ENCODE data around the gene SLIT3. TPM values are rescaled to one million over a fixed set of nuclear protein-coding genes. Genes with fewer than 3 reads are reported as not detected.

Gene SLIT3
- total RNA-seq, 1 experiment from 2014 or later, result 0.10 TPM

DNA sequence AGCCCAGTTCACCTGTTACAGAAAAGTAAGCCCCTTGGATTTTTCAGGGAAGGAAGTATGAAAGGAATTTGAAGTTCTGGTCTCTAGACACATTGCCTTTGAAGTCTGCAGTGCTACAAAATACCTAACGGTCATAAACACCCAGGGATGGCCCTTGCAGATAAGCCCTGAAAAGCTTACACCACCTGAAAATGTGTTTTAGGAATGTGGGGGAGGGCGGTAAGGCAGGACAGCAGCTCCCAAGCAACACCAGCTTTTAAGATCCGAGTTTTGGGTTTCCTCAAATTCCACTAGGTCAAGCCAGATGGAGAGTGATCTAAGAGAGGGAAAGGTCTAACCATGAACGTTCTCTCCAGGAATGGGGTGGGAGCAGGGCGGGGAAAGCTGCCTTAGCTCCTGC lies 607.6 kb downstream of the SLIT3 start:
- ChIA-PET POLR2A (no interaction called here), RAD21 (ENCODE audit: low non-redundant PET in 1 of 2, low total read pairs in 2 of 2, uncharacterized antibody in 2 of 2, unreplicated experiment in 2 of 2) (no interaction called here), CTCF (no interaction called here)
- no peak overlapping the region for H3K9ac ChIP-seq (ENCODE audit: low read length)
- DNase-seq (ENCODE audit: low read depth, low spot score), result no peak
- no peaks in the 10 kb centered on the region for H3K36me3 ChIP-seq (ENCODE audit: control insufficient read depth in 1 of 2, insufficient read depth in 2 of 2, low read length in 2 of 2)
- H3K9me2 ChIP-seq (ENCODE audit: insufficient read depth), result no peaks in the 10 kb centered on the region
- H4K20me1 ChIP-seq (ENCODE audit: insufficient read depth), result no peaks in the 10 kb centered on the region
- no TSS peak for BruUV-seq (replicated peaks)
- intact Hi-C loops (cut with micrococcal nuclease), result no loop called here
- TF ChIP-seq POLR2A (IDR thresholded peaks at IDR 0.05; ENCODE audit: borderline replicate concordance, extremely low read depth, insufficient read depth, insufficient read length) (no peak), EGR1 (IDR thresholded peaks at IDR 0.05; ENCODE audit: low read depth) (no peak), POLR2AphosphoS5 (IDR thresholded peaks at IDR 0.05; ENCODE audit: low read depth, low read length) (no peak), RAD21 (IDR thresholded peaks at IDR 0.05; ENCODE audit: low read depth) (no peak), SRF (IDR thresholded peaks at IDR 0.05; ENCODE audit: low read depth) (no peak), ZFX (IDR thresholded peaks at IDR 0.05) (no peak), TCF7L2 (IDR thresholded peaks at IDR 0.05; ENCODE audit: borderline replicate concordance, extremely low read depth, insufficient read depth, insufficient read length) (no peak), YY1 (IDR thresholded peaks at IDR 0.05; ENCODE audit: extremely low read depth, insufficient replicate concordance, low read depth, low read length) (no peak), EZH2 (IDR thresholded peaks at IDR 0.05) (no peak), SIN3A (IDR thresholded peaks at IDR 0.05; ENCODE audit: low read depth) (no peak), SP1 (IDR thresholded peaks at IDR 0.05; ENCODE audit: low read depth) (no peak), ELF1 (IDR thresholded peaks at IDR 0.05; ENCODE audit: borderline replicate concordance, low read depth) (no peak), JUND (IDR thresholded peaks at IDR 0.05) (no peak), ZNF274 (IDR thresholded peaks at IDR 0.05; ENCODE audit: low read depth, low read length) (no peak), FOSL1 (IDR thresholded peaks at IDR 0.05; ENCODE audit: low read depth) (no peak)
- TF ChIP-seq, protein P1, sequence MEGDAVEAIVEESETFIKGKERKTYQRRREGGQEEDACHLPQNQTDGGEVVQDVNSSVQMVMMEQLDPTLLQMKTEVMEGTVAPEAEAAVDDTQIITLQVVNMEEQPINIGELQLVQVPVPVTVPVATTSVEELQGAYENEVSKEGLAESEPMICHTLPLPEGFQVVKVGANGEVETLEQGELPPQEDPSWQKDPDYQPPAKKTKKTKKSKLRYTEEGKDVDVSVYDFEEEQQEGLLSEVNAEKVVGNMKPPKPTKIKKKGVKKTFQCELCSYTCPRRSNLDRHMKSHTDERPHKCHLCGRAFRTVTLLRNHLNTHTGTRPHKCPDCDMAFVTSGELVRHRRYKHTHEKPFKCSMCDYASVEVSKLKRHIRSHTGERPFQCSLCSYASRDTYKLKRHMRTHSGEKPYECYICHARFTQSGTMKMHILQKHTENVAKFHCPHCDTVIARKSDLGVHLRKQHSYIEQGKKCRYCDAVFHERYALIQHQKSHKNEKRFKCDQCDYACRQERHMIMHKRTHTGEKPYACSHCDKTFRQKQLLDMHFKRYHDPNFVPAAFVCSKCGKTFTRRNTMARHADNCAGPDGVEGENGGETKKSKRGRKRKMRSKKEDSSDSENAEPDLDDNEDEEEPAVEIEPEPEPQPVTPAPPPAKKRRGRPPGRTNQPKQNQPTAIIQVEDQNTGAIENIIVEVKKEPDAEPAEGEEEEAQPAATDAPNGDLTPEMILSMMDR (IDR thresholded peaks at IDR 0.05 in 2 of 3, conservative IDR thresholded peaks at IDR 0.05 in 1 of 3; ENCODE audit: borderline replicate concordance in 1 of 3, insufficient read depth in 1 of 3, low read depth in 2 of 3, low read length in 2 of 3), result no peak
- TF ChIP-seq, protein P2, sequence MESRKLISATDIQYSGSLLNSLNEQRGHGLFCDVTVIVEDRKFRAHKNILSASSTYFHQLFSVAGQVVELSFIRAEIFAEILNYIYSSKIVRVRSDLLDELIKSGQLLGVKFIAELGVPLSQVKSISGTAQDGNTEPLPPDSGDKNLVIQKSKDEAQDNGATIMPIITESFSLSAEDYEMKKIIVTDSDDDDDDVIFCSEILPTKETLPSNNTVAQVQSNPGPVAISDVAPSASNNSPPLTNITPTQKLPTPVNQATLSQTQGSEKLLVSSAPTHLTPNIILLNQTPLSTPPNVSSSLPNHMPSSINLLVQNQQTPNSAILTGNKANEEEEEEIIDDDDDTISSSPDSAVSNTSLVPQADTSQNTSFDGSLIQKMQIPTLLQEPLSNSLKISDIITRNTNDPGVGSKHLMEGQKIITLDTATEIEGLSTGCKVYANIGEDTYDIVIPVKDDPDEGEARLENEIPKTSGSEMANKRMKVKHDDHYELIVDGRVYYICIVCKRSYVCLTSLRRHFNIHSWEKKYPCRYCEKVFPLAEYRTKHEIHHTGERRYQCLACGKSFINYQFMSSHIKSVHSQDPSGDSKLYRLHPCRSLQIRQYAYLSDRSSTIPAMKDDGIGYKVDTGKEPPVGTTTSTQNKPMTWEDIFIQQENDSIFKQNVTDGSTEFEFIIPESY (IDR thresholded peaks at IDR 0.05; ENCODE audit: extremely low read depth, insufficient replicate concordance, low read length), result no peak
- TF ChIP-seq, protein P3, sequence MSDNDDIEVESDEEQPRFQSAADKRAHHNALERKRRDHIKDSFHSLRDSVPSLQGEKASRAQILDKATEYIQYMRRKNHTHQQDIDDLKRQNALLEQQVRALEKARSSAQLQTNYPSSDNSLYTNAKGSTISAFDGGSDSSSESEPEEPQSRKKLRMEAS (IDR thresholded peaks at IDR 0.05), result no peak
- TF ChIP-seq, protein P4, sequence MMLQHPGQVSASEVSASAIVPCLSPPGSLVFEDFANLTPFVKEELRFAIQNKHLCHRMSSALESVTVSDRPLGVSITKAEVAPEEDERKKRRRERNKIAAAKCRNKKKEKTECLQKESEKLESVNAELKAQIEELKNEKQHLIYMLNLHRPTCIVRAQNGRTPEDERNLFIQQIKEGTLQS (IDR thresholded peaks at IDR 0.05), result no peak
- TF ChIP-seq, protein P5, sequence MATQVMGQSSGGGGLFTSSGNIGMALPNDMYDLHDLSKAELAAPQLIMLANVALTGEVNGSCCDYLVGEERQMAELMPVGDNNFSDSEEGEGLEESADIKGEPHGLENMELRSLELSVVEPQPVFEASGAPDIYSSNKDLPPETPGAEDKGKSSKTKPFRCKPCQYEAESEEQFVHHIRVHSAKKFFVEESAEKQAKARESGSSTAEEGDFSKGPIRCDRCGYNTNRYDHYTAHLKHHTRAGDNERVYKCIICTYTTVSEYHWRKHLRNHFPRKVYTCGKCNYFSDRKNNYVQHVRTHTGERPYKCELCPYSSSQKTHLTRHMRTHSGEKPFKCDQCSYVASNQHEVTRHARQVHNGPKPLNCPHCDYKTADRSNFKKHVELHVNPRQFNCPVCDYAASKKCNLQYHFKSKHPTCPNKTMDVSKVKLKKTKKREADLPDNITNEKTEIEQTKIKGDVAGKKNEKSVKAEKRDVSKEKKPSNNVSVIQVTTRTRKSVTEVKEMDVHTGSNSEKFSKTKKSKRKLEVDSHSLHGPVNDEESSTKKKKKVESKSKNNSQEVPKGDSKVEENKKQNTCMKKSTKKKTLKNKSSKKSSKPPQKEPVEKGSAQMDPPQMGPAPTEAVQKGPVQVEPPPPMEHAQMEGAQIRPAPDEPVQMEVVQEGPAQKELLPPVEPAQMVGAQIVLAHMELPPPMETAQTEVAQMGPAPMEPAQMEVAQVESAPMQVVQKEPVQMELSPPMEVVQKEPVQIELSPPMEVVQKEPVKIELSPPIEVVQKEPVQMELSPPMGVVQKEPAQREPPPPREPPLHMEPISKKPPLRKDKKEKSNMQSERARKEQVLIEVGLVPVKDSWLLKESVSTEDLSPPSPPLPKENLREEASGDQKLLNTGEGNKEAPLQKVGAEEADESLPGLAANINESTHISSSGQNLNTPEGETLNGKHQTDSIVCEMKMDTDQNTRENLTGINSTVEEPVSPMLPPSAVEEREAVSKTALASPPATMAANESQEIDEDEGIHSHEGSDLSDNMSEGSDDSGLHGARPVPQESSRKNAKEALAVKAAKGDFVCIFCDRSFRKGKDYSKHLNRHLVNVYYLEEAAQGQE (IDR thresholded peaks at IDR 0.05; ENCODE audit: low read depth), result no peak
- ATAC-seq, result no peak
- no peaks in the 10 kb centered on the region for H3K9me3 ChIP-seq (ENCODE audit: control insufficient read depth in 1 of 2, insufficient read depth in 1 of 2, low read depth in 1 of 2, low read length in 2 of 2)
- H3K79me2 ChIP-seq (ENCODE audit: insufficient read depth, low read length), result no peaks in the 10 kb centered on the region
- peaks cover 40% of the 10 kb centered on the region for H3K27me3 ChIP-seq (ENCODE audit: insufficient read depth, low read length)
- no peak overlapping the region for H3K4me2 ChIP-seq (ENCODE audit: low read length)
- H3K4me1 ChIP-seq (ENCODE audit: control insufficient read depth in 1 of 2, insufficient read depth in 2 of 2, low read length in 2 of 2), result no peaks in the 10 kb centered on the region
- no peak overlapping the region for H3K4me3 ChIP-seq (replicated peaks in 1 of 2; ENCODE audit: low read depth in 1 of 2, low read length in 2 of 2)
- H3K27ac ChIP-seq (ENCODE audit: low read depth, low read length), result no peak overlapping the region
- H2AFZ ChIP-seq (ENCODE audit: low read depth, low read length, poor library complexity, severe bottlenecking), result no peak overlapping the region

Data from HCT116 (cell line).